ENCODE measurements around the gene ABHD8. TPM values are rescaled to one million over a fixed set of nuclear protein-coding genes. Genes with fewer than 3 reads are reported as not detected.

Gene ABHD8
- polyA plus RNA-seq, 3 donors = 11.3 to 14.9 (median 12.5) TPM

DNA sequence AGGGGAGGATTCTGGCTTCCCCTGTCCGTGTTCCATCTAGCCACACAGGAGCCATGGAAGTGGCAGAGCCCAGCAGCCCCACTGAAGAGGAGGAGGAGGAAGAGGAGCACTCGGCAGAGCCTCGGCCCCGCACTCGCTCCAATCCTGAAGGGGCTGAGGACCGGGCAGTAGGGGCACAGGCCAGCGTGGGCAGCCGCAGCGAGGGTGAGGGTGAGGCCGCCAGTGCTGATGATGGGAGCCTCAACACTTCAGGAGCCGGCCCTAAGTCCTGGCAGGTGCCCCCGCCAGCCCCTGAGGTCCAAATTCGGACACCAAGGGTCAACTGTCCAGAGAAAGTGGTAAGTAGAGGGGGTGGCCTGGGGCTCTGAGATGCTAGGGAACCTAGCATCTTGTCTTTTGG, 34.5 kb downstream of the ABHD8 start:
- Histone ChIP-seq H3K4me2 (replicated peaks; ENCODE audit: extremely low read depth, low read length, poor library complexity, severe bottlenecking) (peak overlapping the region; percentile 93), H3K79me2 (ENCODE audit: insufficient read depth, low read length) (peaks cover 17% of the 10 kb centered on the region), H3K9me3 (replicated peaks in 1 of 2; ENCODE audit: control insufficient read depth in 1 of 2, insufficient read depth in 1 of 2, low read length in 2 of 2) (no peaks in the 10 kb centered on the region), H3K9ac (ENCODE audit: insufficient read depth, low read length, poor library complexity, severe bottlenecking) (no peak overlapping the region), H3K4me1 (ENCODE audit: control insufficient read depth in 1 of 2, insufficient read depth in 2 of 2, low read length in 2 of 2) (peaks cover 16 to 17% of the 10 kb centered on the region in 2 donors), H3K4me3 (replicated peaks in 1 of 3; ENCODE audit: low read depth in 2 of 3, low read length in 3 of 3) (no peak overlapping the region), H2AFZ (ENCODE audit: insufficient read depth, low read depth, low read length, poor library complexity, severe bottlenecking) (no peak overlapping the region), H3K27ac (ENCODE audit: low read depth in 1 of 2, low read length in 2 of 2) (no peak overlapping the region), H3K36me3 (replicated peaks in 1 of 2; ENCODE audit: control insufficient read depth in 1 of 2, insufficient read depth in 2 of 2, low read length in 2 of 2) (peaks cover 26 to 32% of the 10 kb centered on the region in 2 donors), H4K20me1 (ENCODE audit: insufficient read depth, low read length) (no peaks in the 10 kb centered on the region), H3K27me3 (ENCODE audit: control insufficient read depth in 2 of 2, insufficient read depth in 2 of 2, low read length in 2 of 2) (no peaks in the 10 kb centered on the region)
- Mint-ChIP-seq H3K4me1 (peaks cover 22% of the 10 kb centered on the region), H3K27me3 (ENCODE audit: low read depth in 3 of 3) (peaks cover 0 to 5% (median 2%) of the 10 kb centered on the region in 3 donors), H3K4me3 (no peak overlapping the region), H3K27ac (peak overlapping the region in 2 of 7 donors; percentile 35 to 68), H3K9me3 (peaks cover 0 to 3% (median 0%) of the 10 kb centered on the region in 7 donors), H3K36me3 (peaks cover 18 to 46% of the 10 kb centered on the region in 2 donors)
- DNase-seq = no peak
- WGBS (ENCODE audit: insufficient coverage) = 100% methylated on average over 12 of the region's 13 CpGs
- intact Hi-C loops (cut with micrococcal nuclease) = loop anchor here in 1 of 2 donors (10.0 kb wide), 1 partner anchor 586 kb away; the partner anchor contains the start of gene RPL18A
- no peak for TF ChIP-seq CTCF (IDR thresholded peaks at IDR 0.05)

DNA sequence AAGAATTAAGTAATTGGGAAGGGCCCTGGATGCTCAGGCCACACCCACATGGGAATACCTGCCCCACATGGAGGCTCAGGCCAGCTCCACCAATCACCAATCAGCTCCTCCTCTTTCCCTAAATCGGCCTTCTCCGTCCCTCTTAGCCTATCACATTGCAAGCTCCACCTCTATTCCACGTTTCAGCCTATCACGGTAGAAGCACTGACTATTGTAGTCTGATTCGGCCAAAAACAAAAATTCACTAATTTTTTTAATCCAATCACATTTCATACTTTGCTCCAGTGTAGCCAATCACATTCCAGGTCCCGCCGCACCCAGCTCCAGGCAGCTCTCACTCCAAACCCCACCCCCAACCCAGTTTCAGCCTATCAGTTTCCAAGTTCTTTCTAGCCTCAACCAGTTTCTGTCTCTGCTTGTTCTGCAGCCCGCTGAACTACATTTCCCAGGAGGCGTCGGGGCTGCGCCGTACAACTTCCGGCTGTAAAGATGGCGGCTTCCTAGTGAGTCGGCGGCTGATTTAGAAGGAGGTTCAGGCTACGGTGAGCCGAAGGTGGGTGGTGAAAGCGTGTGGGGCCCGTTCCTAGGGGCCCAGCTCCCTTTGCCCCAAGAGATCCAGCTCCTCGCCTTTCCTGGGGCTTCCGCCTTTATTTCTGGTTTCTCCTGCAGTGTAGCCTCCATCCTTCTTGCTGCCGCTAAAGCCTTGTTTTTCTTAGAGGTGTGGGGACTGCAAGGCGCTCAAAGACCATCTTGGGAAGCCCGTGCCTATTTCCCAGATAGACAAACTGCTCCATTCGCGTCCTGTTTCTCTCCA, 36.0 kb downstream of the ABHD8 start, which contains the start of gene BABAM1:
TSS of gene BABAM1 (plus strand) at position 469 of the 814 bp plus-strand sequence. CDS start 1,364 bp downstream, outside the sequence.
- Mint-ChIP-seq H3K27ac (peak within 1 kb of the TSS; percentile 82 to 93 (median 88)), H3K4me3 (peak within 1 kb of the TSS; percentile 87 to 90), H3K27me3 (ENCODE audit: low read depth in 3 of 3) (peaks cover 0 to 5% (median 2%) of the 10 kb centered on the region in 3 donors), H3K36me3 (peaks cover 11 to 35% of the 10 kb centered on the region in 2 donors), H3K4me1 (peaks cover 22% of the 10 kb centered on the region), H3K9me3 (peaks cover 0 to 3% (median 0%) of the 10 kb centered on the region in 7 donors)
- H3K4me1 ChIP-seq (ENCODE audit: control insufficient read depth in 1 of 2, insufficient read depth in 2 of 2, low read length in 2 of 2) = peaks cover 16 to 17% of the 10 kb centered on the region in 2 donors
- H3K79me2 ChIP-seq (ENCODE audit: insufficient read depth, low read length) = peaks cover 17% of the 10 kb centered on the region
- no peaks in the 10 kb centered on the region for H3K9me3 ChIP-seq (replicated peaks in 1 of 2; ENCODE audit: control insufficient read depth in 1 of 2, insufficient read depth in 1 of 2, low read length in 2 of 2)
- peak within 1 kb of the TSS; percentile 97 for H2AFZ ChIP-seq (ENCODE audit: insufficient read depth, low read depth, low read length, poor library complexity, severe bottlenecking)
- H3K27me3 ChIP-seq (ENCODE audit: control insufficient read depth in 2 of 2, insufficient read depth in 2 of 2, low read length in 2 of 2) = no peaks in the 10 kb centered on the region
- H3K4me3 ChIP-seq (replicated peaks in 1 of 3; ENCODE audit: low read depth in 2 of 3, low read length in 3 of 3) = peak within 1 kb of the TSS; percentile 89 to 98 (median 97)
- intact Hi-C loops (cut with micrococcal nuclease) = loop anchor here in 1 of 2 donors (2.0 to 10.0 kb wide), 2 partner anchors 38 to 588 kb away; partner anchors contain the start of genes MRPL34 and RPL18A
- peak; percentile 97 to 99 (median 98) for DNase-seq
- 0% methylated on average over 21 of the region's 27 CpGs for WGBS (ENCODE audit: insufficient coverage)
- no peak for TF ChIP-seq CTCF (IDR thresholded peaks at IDR 0.05)
- H4K20me1 ChIP-seq (ENCODE audit: insufficient read depth, low read length) = no peaks in the 10 kb centered on the region
- peaks cover 19 to 20% of the 10 kb centered on the region in 2 donors for H3K36me3 ChIP-seq (replicated peaks in 1 of 2; ENCODE audit: control insufficient read depth in 1 of 2, insufficient read depth in 2 of 2, low read length in 2 of 2)
- peak within 1 kb of the TSS; percentile 73 for H3K9ac ChIP-seq (ENCODE audit: insufficient read depth, low read length, poor library complexity, severe bottlenecking)
- H3K4me2 ChIP-seq (replicated peaks; ENCODE audit: extremely low read depth, low read length, poor library complexity, severe bottlenecking) = peak within 1 kb of the TSS; percentile 93
- peak within 1 kb of the TSS; percentile 64 to 86 for H3K27ac ChIP-seq (ENCODE audit: low read depth in 1 of 2, low read length in 2 of 2)
